Right lobe of liver (tissue), 4 donors: ENCODE data around the gene BTBD8.

Experiments used
- CTCF ChIP-seq, 4 donors: fragments of 200-600 bp in 3 of 4; fragments of 450-650 bp in 1 of 4; IDR thresholded peaks; one replicate each; pipeline versions ENCODE4 v1.5.1 to v1.8.0; 2016 to 2022; ENCODE audit warnings: antibody characterized with exemption in 4 of 4, mild to moderate bottlenecking in 2 of 4
- POLR2A ChIP-seq: fragments of 450-650 bp; IDR thresholded peaks from one replicate; pipeline ENCODE4 v1.6.1; 2017; ENCODE audit warnings: antibody characterized with exemption, mild to moderate bottlenecking
- donor health status: DM: no; HTN: no; CAD: no.
- donor health status: DM: no; HTN: no; CAD: no.
- donor health status: DM: no; HTN: yes; CAD: no.

DNA sequence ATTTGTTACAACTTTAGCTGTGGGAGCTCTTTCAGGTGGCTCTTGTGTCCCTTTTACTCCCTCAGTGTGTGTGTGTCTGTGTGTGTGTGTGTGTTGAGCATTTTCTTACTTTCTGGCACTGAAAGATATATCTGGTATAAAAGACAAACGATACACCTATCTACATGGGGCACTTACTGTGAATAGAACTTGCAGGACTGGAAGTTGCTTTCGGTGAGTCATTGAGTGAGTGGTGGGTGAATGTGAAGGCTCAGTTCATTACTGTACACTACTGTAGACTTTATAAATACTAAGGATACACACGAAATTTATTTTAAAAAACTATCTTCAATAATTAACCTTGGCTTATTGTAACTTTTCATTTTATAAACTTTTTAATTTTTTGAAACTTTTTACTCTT is 38.7 kb downstream of the BTBD8 start:
- TF ChIP-seq CTCF (IDR thresholded peaks at IDR 0.05), result no peak
- no peak for TF ChIP-seq POLR2A
